NOMO-1 (cell line): ENCODE measurements around the gene STRN.
"Not testable (repeated sequence)": the region's sequence is repeated elsewhere in the genome, so short reads cannot be mapped to it uniquely, and the experiment has no call there.

Experiments
- DNase-seq, 2 experiments: peaks; one replicate each; lab custom pipeline; 2025; ENCODE audit not compliant: unreplicated experiment in 2 of 2; lab: John Stamatoyannopoulos, UW

The STRN gene

GRCh38 chr2:36843838-36844237 is 122.5 kb downstream of the STRN start:
- DNase-seq, result no peak

GRCh38 chr2:36839976-36840617 is 126.2 kb downstream of the STRN start:
- DNase-seq, result no peak

GRCh38 chr2:36834731-36835524 is 131.4 kb downstream of the STRN start:
- DNase-seq, result no peak

- DNase-seq, result no peak
Measured at GRCh38 chr2:36834203-36834602, 132.1 kb downstream of the STRN start.

- no peak for DNase-seq
Measured at GRCh38 chr2:36831185-36831584, 135.2 kb downstream of the STRN start.

- not testable (repeated sequence) for DNase-seq
Measured at GRCh38 chr2:36824683-36825082, 141.7 kb downstream of the STRN start.

- DNase-seq, result no peak
Measured at GRCh38 chr2:36824273-36824672, 142.1 kb downstream of the STRN start.

- no peak for DNase-seq
Measured at GRCh38 chr2:36823862-36824261, 142.5 kb downstream of the STRN start.

GRCh38 chr2:36820942-36821605 is 145.3 kb downstream of the STRN start:
- DNase-seq, result no peak

- DNase-seq, result no peak
Measured at GRCh38 chr2:36819095-36819711, 147.1 kb downstream of the STRN start.

- DNase-seq, result no peak
Measured at GRCh38 chr2:36818542-36818941, 147.8 kb downstream of the STRN start.

- DNase-seq, result no peak
Measured at GRCh38 chr2:36812196-36812595, 154.1 kb downstream of the STRN start.

GRCh38 chr2:36811071-36811470 is 155.3 kb downstream of the STRN start:
- DNase-seq, result no peak

GRCh38 chr2:36809069-36809445 is 157.3 kb downstream of the STRN start:
- DNase-seq, result no peak

- DNase-seq, result no peak
Measured at GRCh38 chr2:36808386-36809068, 157.8 kb downstream of the STRN start.

- no peak for DNase-seq
Measured at GRCh38 chr2:36807223-36807886, 159.0 kb downstream of the STRN start.

- DNase-seq, result no peak
Measured at GRCh38 chr2:36805635-36806224, 160.6 kb downstream of the STRN start.

- no peak for DNase-seq
Measured at GRCh38 chr2:36802952-36803351, 163.4 kb downstream of the STRN start.

- no peak for DNase-seq
Measured at GRCh38 chr2:36801088-36801487, 165.2 kb downstream of the STRN start.

- no peak for DNase-seq
Measured at GRCh38 chr2:36800381-36800780, 166.0 kb downstream of the STRN start.
